Spleen (tissue), 7 donors: ENCODE measurements around the gene CPXCR1.

Experiments
- CTCF ChIP-seq, 11 experiments: fragments of 200-600 bp in 7 of 11; fragments of 450-650 bp in 4 of 11; sonication (generic) in 4 of 11; IDR thresholded peaks in 8 of 11; conservative IDR thresholded peaks in 3 of 11; 1 replicate in 7 of 11; 2 replicates in 4 of 11; pipeline versions ENCODE4 v1.4.0 to v1.8.0; 2016 to 2021; ENCODE audit warnings: antibody characterized with exemption in 11 of 11, inconsistent platforms in 4 of 11, mild to moderate bottlenecking in 1 of 11
- POLR2A ChIP-seq, 3 donors: fragments of 450-650 bp; IDR thresholded peaks; one replicate each; pipeline ENCODE4 v1.5.1; 2017; ENCODE audit warnings: antibody characterized with exemption in 3 of 3, mild to moderate bottlenecking in 1 of 3
- donor health status: DM: no; HTN: no; CAD: no; lungs with moderate emphysema.
- donor health status: DM: no; HTN: no; CAD: no.
- donor health status: DM: no; HTN: no; CAD: no.

- TF ChIP-seq CTCF (IDR thresholded peaks at IDR 0.05 in 8 of 11, conservative IDR thresholded peaks at IDR 0.05 in 3 of 11) (no peak), POLR2A (IDR thresholded peaks at IDR 0.05) (no peak)
These were observed 11.2 kb upstream of the CPXCR1 start for GRCh38 chrX:88735835-88736234.
